Psoas muscle (tissue), 8 donors: ENCODE measurements around the gene LSS. TPM values are rescaled to one million over a fixed set of nuclear protein-coding genes. Genes with fewer than 3 reads are reported as not detected.

Experiments used
- ATAC-seq, 4 donors: fragments of 200-7000 bp; cut with Tn5 transposase; one replicate each; pipeline ENCODE4 v1.9.1; 2020; ENCODE audit warnings: moderate library complexity in 3 of 4, mild to moderate bottlenecking in 2 of 4
- DNase-seq, 2 donors: peaks; one replicate each; pipeline ENCODE4 v3.0.0-alpha.2; 2020
- H3K27ac ChIP-seq: fragments of 200-600 bp; one replicate; pipeline ENCODE4 v1.8.0; 2022
- H3K27me3 ChIP-seq, 3 donors: fragments of 200-600 bp in 1 of 3; one replicate each; pipeline versions ENCODE4 v1.6.1 to v1.8.0; 2013 to 2022; ENCODE audit warnings: low read length in 2 of 3, mild to moderate bottlenecking in 2 of 3, moderate library complexity in 1 of 3; ENCODE audit not compliant: insufficient read depth in 3 of 3
- H3K36me3 ChIP-seq, 2 donors: fragments of 200-600 bp in 1 of 2; one replicate each; pipeline versions ENCODE4 v1.6.1 to v1.8.0; 2013 to 2022; ENCODE audit warnings: low read depth in 1 of 2, mild to moderate bottlenecking in 1 of 2, moderate library complexity in 1 of 2; ENCODE audit not compliant: insufficient read depth in 1 of 2
- H3K4me1 ChIP-seq: fragments of 200-600 bp; one replicate; pipeline ENCODE4 v1.8.0; 2022
- H3K4me3 ChIP-seq: fragments of 200-600 bp; one replicate; pipeline ENCODE4 v1.8.0; 2022; ENCODE audit warnings: mild to moderate bottlenecking
- H3K9me3 ChIP-seq: fragments of 200-600 bp; one replicate; pipeline ENCODE4 v1.8.0; 2022
- CTCF ChIP-seq: fragments of 200-600 bp; IDR thresholded peaks from one replicate; pipeline ENCODE4 v1.8.0; 2022; ENCODE audit warnings: antibody characterized with exemption
- WGBS, 3 donors: extraction: QIAGEN DNeasy Blood & Tissue Kit; methylation state at CpG; one replicate each; pipeline versions ENCODE4 v1.1.6 to v1.1.7; 2013; 5-methylcytosine and 5-hydroxymethylcytosine counted together
- intact Hi-C, 2 donors: fragments of 100-400 bp; cut with DNase I; formaldehyde crosslinking; loops; one replicate each; pipeline versions ENCODE4 v1.11.0 to v1.14.2; 2022
- polyA plus RNA-seq, 3 donors: library from polyadenylated mRNA; stranded (reverse); fragments of 200-250 nt; gene quantifications; one replicate each; pipeline ENCODE4 v1.2.3, GENCODE V29; 2013
- total RNA-seq, 4 donors: library from RNA; stranded (reverse); fragmentation: NEBNext Ultra II Directional in 2 of 4; extraction: Animal tissue kit (Norgen Biotek cat#: 25700) in 2 of 4; gene quantifications; one replicate each; pipeline versions ENCODE4 v1.2.1 to v1.2.4, GENCODE V29; 2021 to 2023
- donor health status: healthy with polysubstance abuse.
- donor health status: DM: no; HTN: no; CAD: no; lungs with moderate emphysema.
- donor health status: Bipolar disorder and iron deficiency.
- donor health status: healthy.
- donor health status: DM: yes; HTN: yes; CAD: no.
- donor health status: DM: no; HTN: no; CAD: no.
- donor health status: DM: no; HTN: no; CAD: no.
- donor health status: DM: yes; HTN: yes; CAD: no.

The LSS gene
- total and polyA plus RNA-seq, 7 donors = 10.7 to 31.5 (median 24.8) TPM

GRCh38 chr21:46138383-46138970, 90.1 kb downstream of the LSS start:
- Histone ChIP-seq H3K4me1 (no peaks in the 10 kb centered on the region), H3K27ac (no peak overlapping the region), H3K9me3 (no peaks in the 10 kb centered on the region), H3K36me3 (no peaks in the 10 kb centered on the region), H3K27me3 (no peaks in the 10 kb centered on the region), H3K4me3 (no peak overlapping the region)
- intact Hi-C loops = no loop called here
- ATAC-seq (no peak), DNase-seq (no peak)
- no peak for TF ChIP-seq CTCF
- 81 to 85% (median 84%) methylated on average over 23 to 28 of the region's 28 CpGs for WGBS, 3 donors

Other genes starting within 250 kb of the LSS start
- gene COL6A1, start 247.0 kb downstream of the LSS start, total RNA-seq = 10 to 100 TPM; 36.1 to 83.0 (median 61.9) TPM
- 10 to 100 TPM; 29.4 to 32.1 (median 30.4) TPM for gene COL6A1, start 247.0 kb downstream of the LSS start, polyA plus RNA-seq
- gene COL6A2, start 130.7 kb downstream of the LSS start, total RNA-seq = 100 to 1,000 TPM in 2 of 4 donors, 10 to 100 TPM in 2; 56.2 to 122 (median 90.4) TPM
- gene COL6A2, start 130.7 kb downstream of the LSS start, polyA plus RNA-seq = 10 to 100 TPM; 29.8 to 58.8 (median 47.1) TPM
- 1 to 10 TPM in 1 of 4 donors, under 1 TPM in 1, not detected in 2; 0.16 to 2.0 TPM for gene FTCD, start 73.2 kb downstream of the LSS start, total RNA-seq
- gene FTCD, start 73.2 kb downstream of the LSS start, polyA plus RNA-seq = under 1 TPM in 2 of 3 donors, not detected in 1; 0.03 to 0.09 TPM
- gene SPATC1L, start 44.3 kb downstream of the LSS start, total RNA-seq = 1 to 10 TPM; 1.9 to 4.6 (median 3.2) TPM
- 1 to 10 TPM; 3.7 to 6.0 (median 4.6) TPM for gene SPATC1L, start 44.3 kb downstream of the LSS start, polyA plus RNA-seq
- gene MCM3AP, start 56.8 kb upstream of the LSS start, total RNA-seq = 100 to 1,000 TPM in 1 of 4 donors, 10 to 100 TPM in 3; 70.4 to 102 (median 89.7) TPM
- 100 to 1,000 TPM in 1 of 3 donors, 10 to 100 TPM in 2; 44.0 to 104 (median 49.6) TPM for gene MCM3AP, start 56.8 kb upstream of the LSS start, polyA plus RNA-seq
- 10 to 100 TPM in 1 of 4 donors, 1 to 10 TPM in 3; 4.7 to 11.0 (median 7.1) TPM for gene YBEY, start 57.6 kb upstream of the LSS start, total RNA-seq
- 10 to 100 TPM; 12.2 to 18.2 (median 14.8) TPM for gene YBEY, start 57.6 kb upstream of the LSS start, polyA plus RNA-seq
- gene C21orf58, start 95.1 kb upstream of the LSS start, total RNA-seq = 1 to 10 TPM in 3 of 4 donors, under 1 TPM in 1; 0.49 to 3.0 (median 1.1) TPM
- 1 to 10 TPM in 1 of 3 donors, under 1 TPM in 2; 0.38 to 2.3 (median 0.47) TPM for gene C21orf58, start 95.1 kb upstream of the LSS start, polyA plus RNA-seq
- 100 to 1,000 TPM in 3 of 4 donors, 10 to 100 TPM in 1; 99.4 to 642 (median 295) TPM for gene PCNT, start 95.4 kb upstream of the LSS start, total RNA-seq
- gene PCNT, start 95.4 kb upstream of the LSS start, polyA plus RNA-seq = 100 to 1,000 TPM; 118 to 294 (median 248) TPM
- 10 to 100 TPM in 3 of 4 donors, 1 to 10 TPM in 1; 8.9 to 12.2 (median 11.7) TPM for gene DIP2A, start 230.1 kb upstream of the LSS start, total RNA-seq
- 10 to 100 TPM in 1 of 3 donors, 1 to 10 TPM in 2; 7.3 to 11.0 (median 9.2) TPM for gene DIP2A, start 230.1 kb upstream of the LSS start, polyA plus RNA-seq